RWPE2 (cell line): ENCODE data around the gene ATXN7L1.

Source experiments
- ATAC-seq: fragments of 200-7000 bp; cut with Tn5 transposase; 3 replicates; pipeline ENCODE4 v1.9.1; 2021; ENCODE audit warnings: low read depth
- DNase-seq: peaks from one replicate; pipeline ENCODE4 v3.0.0-alpha.2; 2020; ENCODE audit warnings: low spot score
- H3K27ac ChIP-seq: fragments of 450-650 bp; 2 replicates; pipeline ENCODE4 v1.5.1; 2017; ENCODE audit warnings: mild to moderate bottlenecking; ENCODE audit not compliant: poor library complexity, severe bottlenecking
- H3K27me3 ChIP-seq: fragments of 250-450 bp; sonication (Bioruptor Pico); 2 replicates; pipeline ENCODE4 v1.5.1; 2021; ENCODE audit warnings: mild to moderate bottlenecking, moderate library complexity; ENCODE audit not compliant: insufficient read depth, poor library complexity, severe bottlenecking
- H3K36me3 ChIP-seq: fragments of 250-450 bp; sonication (Bioruptor Pico); 2 replicates; pipeline ENCODE4 v1.5.1; 2020; ENCODE audit warnings: low read depth, mild to moderate bottlenecking, moderate library complexity
- H3K4me1 ChIP-seq: fragments of 250-450 bp; sonication (Bioruptor Pico); 2 replicates; pipeline ENCODE4 v1.5.1; 2021; ENCODE audit warnings: mild to moderate bottlenecking, moderate library complexity; ENCODE audit not compliant: insufficient read depth, poor library complexity, severe bottlenecking
- H3K4me3 ChIP-seq: fragments of 250-450 bp; sonication (Bioruptor Pico); 2 replicates; pipeline ENCODE4 v1.5.1; 2021; ENCODE audit warnings: mild to moderate bottlenecking, moderate library complexity; ENCODE audit not compliant: severe bottlenecking
- H3K9me3 ChIP-seq: fragments of 250-450 bp; sonication (Bioruptor Pico); 2 replicates; pipeline ENCODE4 v1.5.1; 2021; ENCODE audit warnings: mild to moderate bottlenecking, moderate library complexity; ENCODE audit not compliant: severe bottlenecking
- TF ChIP-seq, protein P1 (sequence below): fragments of 450-650 bp; IDR thresholded peaks from one replicate; pipeline ENCODE4 v1.5.1; 2017; ENCODE audit warnings: mild to moderate bottlenecking, moderate library complexity; ENCODE audit not compliant: poor library complexity, severe bottlenecking

Gene ATXN7L1

DNA sequence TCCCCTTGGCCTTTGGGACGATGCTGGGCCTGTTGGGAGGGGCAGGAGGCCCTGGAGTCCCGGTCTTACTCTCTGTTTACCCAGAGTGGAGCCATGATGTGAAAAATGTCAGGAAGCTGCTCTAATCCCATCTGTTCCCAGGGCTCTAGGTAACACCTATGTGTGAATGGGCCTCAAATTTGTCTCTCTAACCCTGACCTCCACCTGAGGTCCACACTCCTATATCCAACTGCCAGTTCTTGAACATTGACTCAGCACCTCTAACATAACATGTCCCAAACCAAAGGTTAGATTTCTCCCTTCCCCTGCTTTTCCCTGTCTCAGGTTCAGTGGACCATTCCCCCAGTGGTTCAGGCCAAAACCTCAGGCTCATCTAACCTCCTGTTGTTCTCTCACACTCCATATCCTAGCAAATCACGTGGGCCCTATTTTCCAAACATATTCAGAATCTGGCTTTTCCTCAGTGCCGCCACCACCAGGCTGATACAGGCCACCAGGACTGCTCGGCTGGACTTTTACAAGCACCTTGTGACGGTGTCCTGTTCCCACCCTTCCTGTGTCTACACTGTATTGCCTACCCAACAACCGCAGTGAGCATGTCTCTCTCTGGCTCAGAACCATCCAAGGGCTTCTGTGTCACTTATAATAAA lies 130.6 kb downstream of the ATXN7L1 start:
- TF ChIP-seq, protein P1, sequence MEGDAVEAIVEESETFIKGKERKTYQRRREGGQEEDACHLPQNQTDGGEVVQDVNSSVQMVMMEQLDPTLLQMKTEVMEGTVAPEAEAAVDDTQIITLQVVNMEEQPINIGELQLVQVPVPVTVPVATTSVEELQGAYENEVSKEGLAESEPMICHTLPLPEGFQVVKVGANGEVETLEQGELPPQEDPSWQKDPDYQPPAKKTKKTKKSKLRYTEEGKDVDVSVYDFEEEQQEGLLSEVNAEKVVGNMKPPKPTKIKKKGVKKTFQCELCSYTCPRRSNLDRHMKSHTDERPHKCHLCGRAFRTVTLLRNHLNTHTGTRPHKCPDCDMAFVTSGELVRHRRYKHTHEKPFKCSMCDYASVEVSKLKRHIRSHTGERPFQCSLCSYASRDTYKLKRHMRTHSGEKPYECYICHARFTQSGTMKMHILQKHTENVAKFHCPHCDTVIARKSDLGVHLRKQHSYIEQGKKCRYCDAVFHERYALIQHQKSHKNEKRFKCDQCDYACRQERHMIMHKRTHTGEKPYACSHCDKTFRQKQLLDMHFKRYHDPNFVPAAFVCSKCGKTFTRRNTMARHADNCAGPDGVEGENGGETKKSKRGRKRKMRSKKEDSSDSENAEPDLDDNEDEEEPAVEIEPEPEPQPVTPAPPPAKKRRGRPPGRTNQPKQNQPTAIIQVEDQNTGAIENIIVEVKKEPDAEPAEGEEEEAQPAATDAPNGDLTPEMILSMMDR = no peak
- DNase-seq (no peak), ATAC-seq (no peak)
- Histone ChIP-seq H3K27ac (no peak overlapping the region), H3K9me3 (no peaks in the 10 kb centered on the region), H3K27me3 (no peaks in the 10 kb centered on the region), H3K4me3 (no peak overlapping the region), H3K4me1 (no peaks in the 10 kb centered on the region), H3K36me3 (no peaks in the 10 kb centered on the region)

DNA sequence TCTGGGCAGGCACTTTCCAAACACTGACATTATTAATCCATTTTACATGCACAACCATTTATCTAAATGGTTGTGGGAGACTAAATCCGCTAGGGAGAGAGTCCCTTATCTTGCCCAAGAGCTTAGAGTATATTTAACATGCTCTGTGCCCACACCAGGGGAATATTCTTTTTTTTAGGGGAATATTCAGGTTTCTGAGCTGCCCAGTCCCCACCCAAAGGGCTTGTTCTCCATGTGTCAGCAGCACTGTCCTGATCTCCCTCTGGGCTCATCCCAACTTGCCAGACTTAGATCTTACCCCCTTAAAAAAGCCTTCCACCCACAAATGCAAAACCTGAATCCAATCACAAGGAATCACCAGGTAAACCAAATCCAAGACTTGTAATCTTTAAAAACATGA lies 132.1 kb downstream of the ATXN7L1 start:
- no peak for ATAC-seq
- H3K4me1 ChIP-seq = no peaks in the 10 kb centered on the region
- TF ChIP-seq, protein P1 = no peak
- no peaks in the 10 kb centered on the region for H3K27me3 ChIP-seq
- no peak for DNase-seq
- no peak overlapping the region for H3K4me3 ChIP-seq
- no peaks in the 10 kb centered on the region for H3K36me3 ChIP-seq
- H3K27ac ChIP-seq = no peak overlapping the region
- no peaks in the 10 kb centered on the region for H3K9me3 ChIP-seq

DNA sequence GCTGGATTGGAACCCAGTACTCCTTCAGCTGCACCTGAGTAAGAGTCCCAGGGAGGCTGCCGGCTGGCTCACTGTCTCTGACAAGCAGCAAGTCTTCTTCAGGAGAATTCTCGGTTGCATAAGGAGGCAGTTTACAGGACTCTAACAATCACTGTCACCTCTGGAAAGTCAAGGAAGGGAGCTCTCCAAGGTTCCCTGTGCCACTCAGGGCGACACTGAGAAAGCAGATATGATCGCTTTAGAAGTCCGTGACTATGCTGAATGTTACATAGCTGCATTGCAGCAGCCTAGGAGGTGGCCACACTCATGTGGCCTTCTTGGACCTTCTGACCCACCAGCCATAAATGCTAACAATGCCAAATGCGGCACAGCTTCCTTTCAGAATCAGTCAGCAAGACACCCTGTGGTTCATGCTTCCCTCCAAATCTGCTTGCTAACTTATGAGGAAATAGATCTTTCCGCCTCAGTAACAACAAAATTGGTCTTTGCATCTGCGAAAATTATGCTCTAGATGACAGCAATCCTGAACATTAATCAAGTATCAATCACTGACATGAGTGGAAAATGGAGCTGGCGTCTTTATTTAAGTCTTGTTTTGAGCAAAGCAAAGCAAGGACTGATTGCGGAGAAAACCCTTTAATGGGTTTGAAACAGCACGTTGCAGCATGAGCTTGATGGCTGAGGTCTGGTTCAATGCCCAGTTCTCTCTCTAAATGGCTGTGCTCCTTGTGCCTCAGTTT lies 132.9 kb downstream of the ATXN7L1 start:
- no peak overlapping the region for H3K4me3 ChIP-seq
- no peak for DNase-seq
- H3K27ac ChIP-seq = no peak overlapping the region
- H3K9me3 ChIP-seq = no peaks in the 10 kb centered on the region
- H3K27me3 ChIP-seq = no peaks in the 10 kb centered on the region
- H3K4me1 ChIP-seq = no peaks in the 10 kb centered on the region
- no peaks in the 10 kb centered on the region for H3K36me3 ChIP-seq
- ATAC-seq = no peak
- TF ChIP-seq, protein P1 = no peak

DNA sequence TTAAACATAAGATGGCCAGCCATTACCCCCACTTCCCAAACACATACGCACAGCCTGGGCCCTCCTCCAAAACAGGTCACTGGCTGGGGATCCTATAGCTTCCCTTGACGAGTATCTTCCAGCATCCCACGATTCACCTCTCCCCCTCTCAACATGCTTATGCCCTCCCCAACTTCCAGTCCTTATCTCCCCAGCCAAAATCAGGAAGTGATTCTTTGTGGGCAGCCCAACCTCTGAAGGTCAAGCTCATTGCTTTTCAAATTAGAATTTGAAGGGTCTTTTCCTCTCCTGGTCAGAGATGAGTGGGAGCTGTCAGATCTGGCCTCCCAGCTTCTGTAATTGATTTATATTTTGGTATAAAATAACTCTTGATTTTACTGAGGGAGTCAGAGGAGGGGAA lies 133.6 kb downstream of the ATXN7L1 start:
- Histone ChIP-seq H3K36me3 (no peaks in the 10 kb centered on the region), H3K4me3 (no peak overlapping the region), H3K27ac (no peak overlapping the region), H3K4me1 (no peaks in the 10 kb centered on the region), H3K9me3 (no peaks in the 10 kb centered on the region), H3K27me3 (no peaks in the 10 kb centered on the region)
- ATAC-seq (no peak), DNase-seq (no peak)
- TF ChIP-seq, protein P1 = no peak

DNA sequence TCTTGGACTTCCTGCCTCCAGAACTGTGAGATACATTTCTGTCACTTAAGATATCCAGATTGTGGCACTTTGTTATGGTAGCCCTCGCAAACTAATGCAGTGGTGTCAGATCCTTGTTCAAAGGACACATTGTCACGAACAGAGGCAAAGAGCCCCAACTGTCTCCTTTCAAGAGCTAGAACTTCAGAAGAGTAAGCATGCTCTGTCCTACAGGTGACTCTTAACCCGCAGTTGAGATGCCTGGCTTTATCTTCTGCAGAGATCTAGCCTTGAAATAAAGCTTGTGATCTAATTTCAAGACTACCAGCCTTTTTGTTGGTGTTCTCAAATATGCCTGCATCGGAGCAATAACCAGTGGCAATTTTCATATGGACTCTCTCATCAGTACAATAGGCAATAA lies 134.4 kb downstream of the ATXN7L1 start:
- no peaks in the 10 kb centered on the region for H3K36me3 ChIP-seq
- H3K4me3 ChIP-seq = no peak overlapping the region
- DNase-seq = no peak
- H3K27ac ChIP-seq = no peak overlapping the region
- no peaks in the 10 kb centered on the region for H3K4me1 ChIP-seq
- H3K27me3 ChIP-seq = no peaks in the 10 kb centered on the region
- TF ChIP-seq, protein P1 = no peak
- ATAC-seq = no peak
- no peaks in the 10 kb centered on the region for H3K9me3 ChIP-seq
